ENCODE measurements around the gene TCTN1. TPM values are rescaled to one million over a fixed set of nuclear protein-coding genes. Genes with fewer than 3 reads are reported as not detected.

Gene TCTN1
- total RNA-seq, 4 donors from 2014 or later, result 98.8 to 204 (median 125) TPM

- Histone ChIP-seq H3K27me3 (no peaks in the 10 kb centered on the region), H3K4me1 (no peaks in the 10 kb centered on the region), H3K36me3 (peaks cover 0 to 4% of the 10 kb centered on the region in 2 donors), H3K27ac (no peak overlapping the region), H3K4me3 (replicated peaks in 1 of 3) (no peak overlapping the region), H3K9me3 (no peaks in the 10 kb centered on the region)
- intact Hi-C loops (cut with DNase I), result no loop called here
- TF ChIP-seq POLR2A (IDR thresholded peaks at IDR 0.05) (no peak), CTCF (IDR thresholded peaks at IDR 0.05) (no peak)
- no peak for DNase-seq
- WGBS, 2 donors, result 89 to 97% methylated on average over 10 to 11 of the region's 11 CpGs
These were observed 42.2 kb downstream of the TCTN1 start for GRCh38 chr12:110656071-110656655.

GRCh38 chr12:110657747-110658146, 43.8 kb downstream of the TCTN1 start:
- TF ChIP-seq CTCF (IDR thresholded peaks at IDR 0.05), result no peak
- TF ChIP-seq POLR2A (IDR thresholded peaks at IDR 0.05), result no peak
- intact Hi-C loops (cut with DNase I), result no loop called here
- Histone ChIP-seq H3K36me3 (no peaks in the 10 kb centered on the region), H3K9me3 (no peaks in the 10 kb centered on the region), H3K4me3 (replicated peaks in 1 of 3) (no peak overlapping the region), H3K27ac (no peak overlapping the region), H3K27me3 (no peaks in the 10 kb centered on the region), H3K4me1 (no peaks in the 10 kb centered on the region)
- DNase-seq, result no peak
- WGBS, 2 donors, result 66 to 74% methylated on average over 9 of the region's 9 CpGs

GRCh38 chr12:110658242-110658641, 44.3 kb downstream of the TCTN1 start:
- Histone ChIP-seq H3K36me3 (no peaks in the 10 kb centered on the region), H3K4me1 (no peaks in the 10 kb centered on the region), H3K9me3 (no peaks in the 10 kb centered on the region), H3K27ac (no peak overlapping the region), H3K27me3 (no peaks in the 10 kb centered on the region), H3K4me3 (replicated peaks in 1 of 3) (no peak overlapping the region)
- 76 to 77% methylated on average over 9 of the region's 9 CpGs for WGBS, 2 donors
- no peak for DNase-seq
- intact Hi-C loops (cut with DNase I), result no loop called here
- no peak for TF ChIP-seq POLR2A (IDR thresholded peaks at IDR 0.05)
- TF ChIP-seq CTCF (IDR thresholded peaks at IDR 0.05), result no peak

- H3K36me3 ChIP-seq, result no peaks in the 10 kb centered on the region
- WGBS, 2 donors, result 82 to 86% methylated on average over 3 of the region's 3 CpGs
- H3K4me1 ChIP-seq, result no peaks in the 10 kb centered on the region
These were observed 44.9 kb downstream of the TCTN1 start for GRCh38 chr12:110658878-110659277.

More at GRCh38 chr12:110658878-110659277, 44.9 kb downstream of the TCTN1 start:
- DNase-seq, result no peak
- no peaks in the 10 kb centered on the region for H3K9me3 ChIP-seq
- TF ChIP-seq CTCF (IDR thresholded peaks at IDR 0.05) (no peak), POLR2A (IDR thresholded peaks at IDR 0.05) (no peak)
- no peak overlapping the region for H3K27ac ChIP-seq
- H3K4me3 ChIP-seq (replicated peaks in 1 of 3), result no peak overlapping the region
- H3K27me3 ChIP-seq, result no peaks in the 10 kb centered on the region
- intact Hi-C loops (cut with DNase I), result no loop called here

All from thyroid gland (tissue), 4 donors.